ENCODE measurements around the gene ME3. TPM values are rescaled to one million over a fixed set of nuclear protein-coding genes. Genes with fewer than 3 reads are reported as not detected.

The ME3 gene
- total RNA-seq, 1 experiment from 2014 or later = 0.83 TPM

GRCh38 chr11:86678823-86679222 is 6.4 kb upstream of the ME3 start:
- Histone ChIP-seq H3K36me3 (replicated peaks; ENCODE audit: control insufficient read depth, insufficient read depth, low read length) (no peaks in the 10 kb centered on the region), H3K4me3 (ENCODE audit: insufficient read depth, low read depth, low read length) (no peak overlapping the region), H3K27me3 (ENCODE audit: control insufficient read depth, insufficient read depth, low read length) (no peaks in the 10 kb centered on the region; the same call in 1 of the 2 replicates)
- DNase-seq = no peak

GRCh38 chr11:86678296-86678695 is 5.9 kb upstream of the ME3 start:
- DNase-seq = no peak
- H3K4me3 ChIP-seq (ENCODE audit: insufficient read depth, low read depth, low read length) = no peak overlapping the region
- peaks cover 3% of the 10 kb centered on the region for H3K27me3 ChIP-seq (ENCODE audit: control insufficient read depth, insufficient read depth, low read length)
- no peaks in the 10 kb centered on the region for H3K36me3 ChIP-seq (replicated peaks; ENCODE audit: control insufficient read depth, insufficient read depth, low read length)

- Histone ChIP-seq H3K4me3 (ENCODE audit: insufficient read depth, low read depth, low read length) (no peak overlapping the region), H3K27me3 (ENCODE audit: control insufficient read depth, insufficient read depth, low read length) (peaks cover 19% of the 10 kb centered on the region), H3K36me3 (replicated peaks; ENCODE audit: control insufficient read depth, insufficient read depth, low read length) (no peaks in the 10 kb centered on the region)
- DNase-seq = peak; percentile 71
Observed at GRCh38 chr11:86676533-86677154, 4.2 kb upstream of the ME3 start.

- H3K36me3 ChIP-seq (replicated peaks; ENCODE audit: control insufficient read depth, insufficient read depth, low read length) = no peaks in the 10 kb centered on the region
- no peak for DNase-seq
- H3K4me3 ChIP-seq (ENCODE audit: insufficient read depth, low read depth, low read length) = no peak overlapping the region
- H3K27me3 ChIP-seq (ENCODE audit: control insufficient read depth, insufficient read depth, low read length) = peaks cover 25% of the 10 kb centered on the region
Observed at GRCh38 chr11:86676010-86676409, 3.6 kb upstream of the ME3 start.

- H3K27me3 ChIP-seq (ENCODE audit: control insufficient read depth, insufficient read depth, low read length) = peaks cover 29% of the 10 kb centered on the region
- H3K4me3 ChIP-seq (ENCODE audit: insufficient read depth, low read depth, low read length) = no peak overlapping the region
- no peaks in the 10 kb centered on the region for H3K36me3 ChIP-seq (replicated peaks; ENCODE audit: control insufficient read depth, insufficient read depth, low read length)
- DNase-seq = no peak
Observed at GRCh38 chr11:86675017-86675416, 2.6 kb upstream of the ME3 start.

- no peak for DNase-seq
- H3K36me3 ChIP-seq (replicated peaks; ENCODE audit: control insufficient read depth, insufficient read depth, low read length) = no peaks in the 10 kb centered on the region
- peaks cover 29% of the 10 kb centered on the region for H3K27me3 ChIP-seq (ENCODE audit: control insufficient read depth, insufficient read depth, low read length)
- H3K4me3 ChIP-seq (ENCODE audit: insufficient read depth, low read depth, low read length) = no peak overlapping the region
Observed at GRCh38 chr11:86673872-86674750, 1.7 kb upstream of the ME3 start.

- DNase-seq = no peak
- Histone ChIP-seq H3K4me3 (ENCODE audit: insufficient read depth, low read depth, low read length) (no peak overlapping the region), H3K36me3 (replicated peaks; ENCODE audit: control insufficient read depth, insufficient read depth, low read length) (no peaks in the 10 kb centered on the region), H3K27me3 (ENCODE audit: control insufficient read depth, insufficient read depth, low read length) (peaks cover 31% of the 10 kb centered on the region)
Observed at GRCh38 chr11:86673055-86673843, 833 bp upstream of the ME3 start.

- Histone ChIP-seq H3K4me3 (ENCODE audit: insufficient read depth, low read depth, low read length) (peak overlapping the region; percentile 64), H3K27me3 (ENCODE audit: control insufficient read depth, insufficient read depth, low read length) (peaks cover 31% of the 10 kb centered on the region), H3K36me3 (replicated peaks; ENCODE audit: control insufficient read depth, insufficient read depth, low read length) (no peaks in the 10 kb centered on the region)
- peak; percentile 66 for DNase-seq
Observed at GRCh38 chr11:86671531-86672006, 847 bp downstream of the ME3 start.

- no peaks in the 10 kb centered on the region for H3K36me3 ChIP-seq (replicated peaks; ENCODE audit: control insufficient read depth, insufficient read depth, low read length)
- no peak overlapping the region for H3K4me3 ChIP-seq (ENCODE audit: insufficient read depth, low read depth, low read length)
- H3K27me3 ChIP-seq (ENCODE audit: control insufficient read depth, insufficient read depth, low read length) = peaks cover 31% of the 10 kb centered on the region
- no peak for DNase-seq
Observed at GRCh38 chr11:86670911-86671310, 1.5 kb downstream of the ME3 start.

- Histone ChIP-seq H3K27me3 (ENCODE audit: control insufficient read depth, insufficient read depth, low read length) (peaks cover 31% of the 10 kb centered on the region), H3K4me3 (ENCODE audit: insufficient read depth, low read depth, low read length) (no peak overlapping the region), H3K36me3 (replicated peaks; ENCODE audit: control insufficient read depth, insufficient read depth, low read length) (no peaks in the 10 kb centered on the region)
- DNase-seq = no peak
Observed at GRCh38 chr11:86670181-86670580, 2.2 kb downstream of the ME3 start.

- Histone ChIP-seq H3K36me3 (replicated peaks; ENCODE audit: control insufficient read depth, insufficient read depth, low read length) (no peaks in the 10 kb centered on the region), H3K27me3 (ENCODE audit: control insufficient read depth, insufficient read depth, low read length) (peaks cover 31% of the 10 kb centered on the region), H3K4me3 (ENCODE audit: insufficient read depth, low read depth, low read length) (no peak overlapping the region)
- DNase-seq = no peak
Observed at GRCh38 chr11:86669424-86669823, 3.0 kb downstream of the ME3 start.

- H3K4me3 ChIP-seq (ENCODE audit: insufficient read depth, low read depth, low read length) = no peak overlapping the region
- no peaks in the 10 kb centered on the region for H3K36me3 ChIP-seq (replicated peaks; ENCODE audit: control insufficient read depth, insufficient read depth, low read length)
- H3K27me3 ChIP-seq (ENCODE audit: control insufficient read depth, insufficient read depth, low read length) = peaks cover 31% of the 10 kb centered on the region
- no peak for DNase-seq
Observed at GRCh38 chr11:86668929-86669328, 3.5 kb downstream of the ME3 start.

GRCh38 chr11:86666193-86666592 is 6.2 kb downstream of the ME3 start:
- Histone ChIP-seq H3K36me3 (replicated peaks; ENCODE audit: control insufficient read depth, insufficient read depth, low read length) (no peaks in the 10 kb centered on the region), H3K4me3 (ENCODE audit: insufficient read depth, low read depth, low read length) (no peak overlapping the region), H3K27me3 (ENCODE audit: control insufficient read depth, insufficient read depth, low read length) (peaks cover 7% of the 10 kb centered on the region)
- DNase-seq = no peak

- no peak overlapping the region for H3K4me3 ChIP-seq (ENCODE audit: insufficient read depth, low read depth, low read length)
- no peak for DNase-seq
- peaks cover 2% of the 10 kb centered on the region; the same call in 1 of the 2 replicates for H3K27me3 ChIP-seq (ENCODE audit: control insufficient read depth, insufficient read depth, low read length)
- no peaks in the 10 kb centered on the region for H3K36me3 ChIP-seq (replicated peaks; ENCODE audit: control insufficient read depth, insufficient read depth, low read length)
Observed at GRCh38 chr11:86664930-86665329, 7.5 kb downstream of the ME3 start.
